Measurements from ENCODE around the gene LYRM2. TPM values are rescaled to one million over a fixed set of nuclear protein-coding genes. Genes with fewer than 3 reads are reported as not detected.

LYRM2 gene
- total and polyA plus RNA-seq, 2 of the 8 experiments (the other 6 are each of a cell fraction or from before 2014, with no cell fraction given), result 7.3 to 25.7 TPM

DNA sequence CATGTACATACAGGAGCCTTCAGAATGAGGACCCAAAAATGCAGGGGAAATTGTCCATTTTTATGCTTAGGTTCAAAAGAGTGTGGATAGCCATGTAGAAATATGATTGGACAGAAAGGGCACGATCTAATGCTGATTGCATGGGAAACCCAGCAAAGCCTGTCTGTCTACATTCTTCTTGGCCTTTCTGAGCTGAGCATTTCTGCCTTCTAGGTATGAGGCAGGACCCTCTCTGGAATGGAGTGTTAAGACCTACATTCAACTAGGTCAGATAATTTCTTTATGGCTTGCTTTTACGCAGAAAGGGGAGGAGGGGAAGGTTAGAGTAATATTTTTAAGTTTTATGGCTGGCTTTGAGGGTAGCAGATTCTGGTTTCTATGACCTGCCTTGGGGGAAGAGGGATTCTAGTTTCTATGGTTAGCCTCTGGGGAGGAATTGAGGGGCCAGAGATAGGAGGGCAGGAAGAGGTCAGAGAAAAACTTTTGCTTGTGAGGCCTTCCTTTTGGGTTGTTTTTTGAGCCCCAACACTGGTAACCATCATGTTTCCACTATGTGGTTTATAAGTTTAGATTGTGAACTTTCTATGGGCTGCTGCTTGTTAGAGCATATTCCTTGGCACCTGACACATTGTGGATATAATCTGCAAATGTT lies 63.5 kb downstream of the LYRM2 start:
- Histone ChIP-seq H3K36me3 (ENCODE audit: control insufficient read depth in 2 of 4, insufficient read depth in 4 of 4, low read length in 3 of 4) (no peaks in the 10 kb centered on the region), H2AFZ (ENCODE audit: low read length) (no peak overlapping the region), H4K5ac (ENCODE audit: insufficient read length, low read depth, low read length) (no peak overlapping the region), H2BK5ac (ENCODE audit: low read depth, low read length) (no peak overlapping the region), H3K14ac (ENCODE audit: insufficient read length) (no peak overlapping the region), H3K4me3 (ENCODE audit: extremely low read depth in 1 of 4, insufficient read depth in 2 of 4, low read depth in 3 of 4, low read length in 4 of 4) (no peak overlapping the region), H3K56ac (replicated peaks; ENCODE audit: insufficient read length, low read depth, low read length) (no peak overlapping the region), H3K4me2 (ENCODE audit: insufficient read depth in 1 of 2, low read depth in 2 of 2, low read length in 2 of 2) (no peak overlapping the region), H2BK120ac (replicated peaks; ENCODE audit: low read depth, low read length) (no peak overlapping the region), H3K23me2 (ENCODE audit: low read depth, low read length) (no peaks in the 10 kb centered on the region), H3K18ac (ENCODE audit: extremely low read depth, low read length) (no peak overlapping the region), H2BK15ac (ENCODE audit: low read length) (no peak overlapping the region), H2BK12ac (ENCODE audit: low read depth, low read length) (no peak overlapping the region), H3K23ac (ENCODE audit: insufficient read length) (no peak overlapping the region), H3K79me1 (ENCODE audit: low read depth, low read length) (no peaks in the 10 kb centered on the region), H3K27ac (ENCODE audit: low read depth, low read length) (no peak overlapping the region), H3K4me1 (replicated peaks in 1 of 4; ENCODE audit: control insufficient read depth in 3 of 4, insufficient read depth in 4 of 4, low read length in 3 of 4) (no peaks in the 10 kb centered on the region), H3K9ac (replicated peaks in 1 of 4; ENCODE audit: extremely low read depth in 1 of 4, low read depth in 3 of 4, low read length in 3 of 4) (no peak overlapping the region), H3K27me3 (replicated peaks in 1 of 4; ENCODE audit: control insufficient read depth in 3 of 4, extremely low read depth in 1 of 4, insufficient read depth in 3 of 4, low read length in 3 of 4) (no peaks in the 10 kb centered on the region), H4K91ac (replicated peaks; ENCODE audit: insufficient read length, low read length) (no peak overlapping the region), H4K8ac (ENCODE audit: extremely low read depth, insufficient read depth, low read length) (no peak overlapping the region), H3K9me3 (ENCODE audit: insufficient read depth in 2 of 2, low read depth in 1 of 2, low read length in 1 of 2) (no peaks in the 10 kb centered on the region), H2BK20ac (ENCODE audit: low read length) (no peak overlapping the region), H3K79me2 (ENCODE audit: control insufficient read depth in 1 of 2, insufficient read depth in 2 of 2, low read length in 2 of 2) (no peaks in the 10 kb centered on the region), H4K20me1 (replicated peaks in 1 of 2; ENCODE audit: control insufficient read depth in 1 of 2, insufficient read depth in 2 of 2, low read length in 2 of 2) (no peaks in the 10 kb centered on the region), H2AK5ac (ENCODE audit: low read depth, low read length) (no peak overlapping the region), H3K4ac (replicated peaks; ENCODE audit: insufficient read length, low read depth, low read length) (no peak overlapping the region)
- DNase-seq (ENCODE audit: low read depth in 1 of 2, low spot score in 2 of 2), result no peak
- no peak for FAIRE-seq
- CTCF ChIA-PET (ENCODE audit: partially characterized antibody), result interaction anchor here (1.0 to 1.2 kb wide), 2 partner anchors 9 to 34 kb away, joined by 3 to 4 read pairs; no protein-coding TSS in a partner anchor
- POLR2A ChIA-PET (ENCODE audit: partially characterized antibody), result no interaction called here
- WGBS, 2 experiments (ENCODE audit: extremely low coverage in 1 of 2, insufficient coverage in 1 of 2, insufficient read length in 1 of 2, insufficient replicate concordance in 2 of 2, low coverage in 1 of 2, low lambda C conversion rate in 2 of 2, missing lambda C conversion rate in 1 of 2), result 86% methylated on average over 2 of the region's 2 CpGs; no CpG with 5 or more reads in 1 of the 2 experiments
- TF ChIP-seq PHF8 (conservative IDR thresholded peaks at IDR 0.05; ENCODE audit: low read depth, low read length) (no peak), FOSL1 (IDR thresholded peaks at IDR 0.05; ENCODE audit: insufficient read depth, low read depth, low read length) (no peak), SP1 (IDR thresholded peaks at IDR 0.05; ENCODE audit: low read depth, low read length) (no peak), ASH2L (IDR thresholded peaks at IDR 0.05; ENCODE audit: low read length) (no peak), SUZ12 (IDR thresholded peaks at IDR 0.05; ENCODE audit: low read length) (no peak), TCF12 (IDR thresholded peaks at IDR 0.05; ENCODE audit: low read depth, low read length) (no peak), CHD2 (IDR thresholded peaks at IDR 0.05; ENCODE audit: low read length) (no peak), POLR2A (IDR thresholded peaks at IDR 0.05; ENCODE audit: control extremely low read depth in 1 of 2, low read depth in 2 of 2, low read length in 2 of 2) (no peak), SIX5 (IDR thresholded peaks at IDR 0.05; ENCODE audit: low read depth, low read length) (no peak), SP2 (IDR thresholded peaks at IDR 0.05; ENCODE audit: low read length) (no peak)
- TF ChIP-seq, protein P1, sequence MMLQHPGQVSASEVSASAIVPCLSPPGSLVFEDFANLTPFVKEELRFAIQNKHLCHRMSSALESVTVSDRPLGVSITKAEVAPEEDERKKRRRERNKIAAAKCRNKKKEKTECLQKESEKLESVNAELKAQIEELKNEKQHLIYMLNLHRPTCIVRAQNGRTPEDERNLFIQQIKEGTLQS (IDR thresholded peaks at IDR 0.05; ENCODE audit: insufficient read depth, low read depth, low read length), result no peak
